ENCODE results near the gene CYRIA.

The CYRIA gene

GRCh38 chr2:16671760-16672159 lies 6.1 kb upstream of the CYRIA start:
- Histone ChIP-seq H2AFZ (ENCODE audit: low read length) (no peak overlapping the region), H3K9me2 (replicated peaks; ENCODE audit: low read depth, low read length) (no peaks in the 10 kb centered on the region), H3K4me3 (ENCODE audit: low read length, poor library complexity, severe bottlenecking) (no peak overlapping the region), H3K4me2 (ENCODE audit: low read depth, low read length, poor library complexity, severe bottlenecking) (no peak overlapping the region), H3K79me2 (ENCODE audit: insufficient read depth, low read length) (no peaks in the 10 kb centered on the region), H3K36me3 (ENCODE audit: insufficient read depth, low read length) (no peaks in the 10 kb centered on the region), H3K9me3 (ENCODE audit: insufficient read depth, low read depth, low read length) (no peaks in the 10 kb centered on the region; the same call in 1 of the 2 replicates), H4K20me1 (ENCODE audit: insufficient read depth, low read length, poor library complexity, severe bottlenecking) (no peaks in the 10 kb centered on the region), H3K4me1 (ENCODE audit: insufficient read depth, low read length, poor library complexity, severe bottlenecking) (no peaks in the 10 kb centered on the region), H3K27me3 (ENCODE audit: insufficient read depth, low read length, poor library complexity, severe bottlenecking) (no peaks in the 10 kb centered on the region), H3K9ac (ENCODE audit: low read depth, low read length, poor library complexity, severe bottlenecking) (no peak overlapping the region), H3F3A (ENCODE audit: low read depth) (no peaks in the 10 kb centered on the region)
- TF ChIP-seq EZH2phosphoT487 (IDR thresholded peaks at IDR 0.05; ENCODE audit: borderline replicate concordance) = no peak
- no peak for TF ChIP-seq CTCF (conservative IDR thresholded peaks at IDR 0.05; ENCODE audit: low read length)

- H3K4me3 ChIP-seq (ENCODE audit: low read length, poor library complexity, severe bottlenecking) = no peak overlapping the region
- H3K9ac ChIP-seq (ENCODE audit: low read depth, low read length, poor library complexity, severe bottlenecking) = no peak overlapping the region
- H3K4me2 ChIP-seq (ENCODE audit: low read depth, low read length, poor library complexity, severe bottlenecking) = no peak overlapping the region
- H3K9me2 ChIP-seq (replicated peaks; ENCODE audit: low read depth, low read length) = no peaks in the 10 kb centered on the region
- H3F3A ChIP-seq (ENCODE audit: low read depth) = no peaks in the 10 kb centered on the region
- no peaks in the 10 kb centered on the region for H3K36me3 ChIP-seq (ENCODE audit: insufficient read depth, low read length)
- no peaks in the 10 kb centered on the region for H4K20me1 ChIP-seq (ENCODE audit: insufficient read depth, low read length, poor library complexity, severe bottlenecking)
- H3K27me3 ChIP-seq (ENCODE audit: insufficient read depth, low read length, poor library complexity, severe bottlenecking) = no peaks in the 10 kb centered on the region
- H2AFZ ChIP-seq (ENCODE audit: low read length) = no peak overlapping the region
- TF ChIP-seq CTCF (conservative IDR thresholded peaks at IDR 0.05; ENCODE audit: low read length) = no peak
- TF ChIP-seq EZH2phosphoT487 (IDR thresholded peaks at IDR 0.05; ENCODE audit: borderline replicate concordance) = no peak
- H3K79me2 ChIP-seq (ENCODE audit: insufficient read depth, low read length) = no peaks in the 10 kb centered on the region
- H3K9me3 ChIP-seq (ENCODE audit: insufficient read depth, low read depth, low read length) = no peaks in the 10 kb centered on the region; the same call in 1 of the 2 replicates
- peaks cover 16% of the 10 kb centered on the region for H3K4me1 ChIP-seq (ENCODE audit: insufficient read depth, low read length, poor library complexity, severe bottlenecking)
These were observed 3.8 kb upstream of the CYRIA start for GRCh38 chr2:16669388-16669787.

- Histone ChIP-seq H3K9me2 (replicated peaks; ENCODE audit: low read depth, low read length) (no peaks in the 10 kb centered on the region), H3K36me3 (ENCODE audit: insufficient read depth, low read length) (no peaks in the 10 kb centered on the region), H3F3A (ENCODE audit: low read depth) (no peaks in the 10 kb centered on the region), H3K4me1 (ENCODE audit: insufficient read depth, low read length, poor library complexity, severe bottlenecking) (peaks cover 41% of the 10 kb centered on the region), H3K27me3 (ENCODE audit: insufficient read depth, low read length, poor library complexity, severe bottlenecking) (no peaks in the 10 kb centered on the region), H4K20me1 (ENCODE audit: insufficient read depth, low read length, poor library complexity, severe bottlenecking) (no peaks in the 10 kb centered on the region), H3K4me3 (ENCODE audit: low read length, poor library complexity, severe bottlenecking) (peak overlapping the region; percentile 68), H2AFZ (ENCODE audit: low read length) (0 out of 2 replicates have a peak overlapping the region, but pooled peaks have one; percentile 56), H3K9me3 (ENCODE audit: insufficient read depth, low read depth, low read length) (no peaks in the 10 kb centered on the region), H3K9ac (ENCODE audit: low read depth, low read length, poor library complexity, severe bottlenecking) (peak overlapping the region; percentile 47), H3K79me2 (ENCODE audit: insufficient read depth, low read length) (no peaks in the 10 kb centered on the region), H3K4me2 (ENCODE audit: low read depth, low read length, poor library complexity, severe bottlenecking) (peak overlapping the region; percentile 80)
- TF ChIP-seq EZH2phosphoT487 (IDR thresholded peaks at IDR 0.05; ENCODE audit: borderline replicate concordance) (no peak), CTCF (conservative IDR thresholded peaks at IDR 0.05; ENCODE audit: low read length) (no peak)
These were observed 791 bp upstream of the CYRIA start for GRCh38 chr2:16666449-16666801.

Data from Loucy (cell line).